WTC11 (cell line): ENCODE results near the gene OR11A1. TPM values are rescaled to one million over a fixed set of nuclear protein-coding genes. Genes with fewer than 3 reads are reported as not detected.

Experiments used
- ATAC-seq: fragments of 200-7000 bp; cut with Tn5 transposase; 2 replicates; pipeline ENCODE4 v1.10.0; 2021; ENCODE audit warnings: mild to moderate bottlenecking, moderate library complexity
- CTCF ChIA-PET: fragments of 300-600 bp; sonication (Branson Sonifier 250); formaldehyde crosslinking; loops from one replicate; lab custom pipeline; 2021; ENCODE audit warnings: antibody characterized with exemption; lab: Charles Lee
- POLR2A ChIA-PET: fragments of 350-600 bp; sonication (Branson Sonifier 250); formaldehyde crosslinking; loops from one replicate; lab custom pipeline; 2021; ENCODE audit warnings: antibody characterized with exemption; lab: Charles Lee
- DNase-seq: peaks from one replicate; pipeline ENCODE4 v3.0.0; 2021; ENCODE audit warnings: low spot score
- H3K27ac Mint-ChIP-seq: 2 replicates; pipeline ENCODE4 v1.8.0; 2021; ENCODE audit warnings: mixed read lengths
- H3K27me3 Mint-ChIP-seq: 2 replicates; pipeline ENCODE4 v1.8.0; 2021; ENCODE audit warnings: low read depth, mild to moderate bottlenecking, moderate library complexity, mixed read lengths
- H3K36me3 Mint-ChIP-seq: 2 replicates; pipeline ENCODE4 v1.8.0; 2021; ENCODE audit warnings: mixed read lengths
- H3K4me1 Mint-ChIP-seq: 2 replicates; pipeline ENCODE4 v1.8.0; 2022; ENCODE audit warnings: mixed read lengths
- H3K4me3 Mint-ChIP-seq: 2 replicates; pipeline ENCODE4 v1.8.0; 2021; ENCODE audit warnings: mild to moderate bottlenecking, moderate library complexity, mixed read lengths
- H3K9me3 Mint-ChIP-seq: 2 replicates; pipeline ENCODE4 v1.8.0; 2021; ENCODE audit warnings: mixed read lengths
- CBFB ChIP-seq: sonication (generic); formaldehyde crosslinking; IDR thresholded peaks from 2 replicates; pipeline ENCODE4 v1.8.1; 2022; ENCODE audit warnings: mild to moderate bottlenecking, low read depth, missing genetic modification reagents
- ELF4 ChIP-seq: sonication (generic); formaldehyde crosslinking; IDR thresholded peaks from 2 replicates; pipeline ENCODE4 v1.8.1; 2022; ENCODE audit warnings: low read depth, mild to moderate bottlenecking, moderate library complexity, missing genetic modification reagents
- FOXK1 ChIP-seq: sonication (generic); formaldehyde crosslinking; IDR thresholded peaks from 2 replicates; pipeline ENCODE4 v1.8.0; 2022; ENCODE audit warnings: mild to moderate bottlenecking, moderate library complexity, missing genetic modification reagents
- FOXP1 ChIP-seq: sonication (generic); formaldehyde crosslinking; IDR thresholded peaks from 2 replicates; pipeline ENCODE4 v1.8.0; 2022; ENCODE audit warnings: missing genetic modification reagents, mild to moderate bottlenecking, moderate library complexity, borderline replicate concordance
- KAT7 ChIP-seq: sonication (generic); formaldehyde crosslinking; IDR thresholded peaks from 2 replicates; pipeline ENCODE4 v1.8.1; 2023; ENCODE audit warnings: missing genetic modification reagents, mild to moderate bottlenecking, borderline replicate concordance
- MYBL2 ChIP-seq: sonication (generic); formaldehyde crosslinking; IDR thresholded peaks from 2 replicates; pipeline ENCODE4 v1.8.1; 2023; ENCODE audit warnings: mild to moderate bottlenecking, moderate library complexity, missing genetic modification reagents
- NFYB ChIP-seq: sonication (generic); formaldehyde crosslinking; conservative IDR thresholded peaks from 2 replicates; pipeline ENCODE4 v1.8.0; 2022; ENCODE audit warnings: low read depth, missing genetic modification reagents
- NR2C2 ChIP-seq: sonication (generic); formaldehyde crosslinking; IDR thresholded peaks from 2 replicates; pipeline ENCODE4 v1.8.0; 2022; ENCODE audit warnings: mild to moderate bottlenecking, missing genetic modification reagents
- NR3C1 ChIP-seq: sonication (generic); formaldehyde crosslinking; conservative IDR thresholded peaks from 2 replicates; pipeline ENCODE4 v1.8.1; 2023; ENCODE audit warnings: low read depth, mild to moderate bottlenecking, missing genetic modification reagents
- OVOL2 ChIP-seq: fragments of 250-450 bp; sonication (Bioruptor Pico); IDR thresholded peaks from 2 replicates; pipeline ENCODE4 v1.9.0; 2021; ENCODE audit warnings: mild to moderate bottlenecking, borderline replicate concordance
- TP53 ChIP-seq: sonication (generic); formaldehyde crosslinking; IDR thresholded peaks from 2 replicates; pipeline ENCODE4 v1.8.1; 2023; ENCODE audit warnings: mild to moderate bottlenecking, missing genetic modification reagents
- ZBTB21 ChIP-seq: sonication (generic); formaldehyde crosslinking; IDR thresholded peaks from 2 replicates; pipeline ENCODE4 v1.8.1; 2023; ENCODE audit warnings: mild to moderate bottlenecking, missing genetic modification reagents, borderline replicate concordance
- ZNF121 ChIP-seq: sonication (generic); formaldehyde crosslinking; IDR thresholded peaks from 2 replicates; pipeline ENCODE4 v1.8.0; 2023; ENCODE audit warnings: missing genetic modification reagents
- ZNF219 ChIP-seq: sonication (generic); formaldehyde crosslinking; IDR thresholded peaks from 2 replicates; pipeline ENCODE4 v1.8.0; 2023; ENCODE audit warnings: missing genetic modification reagents, mild to moderate bottlenecking, borderline replicate concordance
- ZNF263 ChIP-seq: sonication (generic); formaldehyde crosslinking; IDR thresholded peaks from 2 replicates; pipeline ENCODE4 v1.8.1; 2022; ENCODE audit warnings: low read depth, mild to moderate bottlenecking, moderate library complexity, missing genetic modification reagents
- ZNF416 ChIP-seq: fragments of 250-450 bp; sonication (Bioruptor Pico); IDR thresholded peaks from 2 replicates; pipeline ENCODE4 v1.9.0; 2021; ENCODE audit warnings: mild to moderate bottlenecking, inconsistent platforms
- total RNA-seq: library from RNA; stranded (reverse); gene quantifications from 3 replicates; pipeline ENCODE4 v1.2.3, GENCODE V29; 2021
- TF ChIP-seq, protein P1 (sequence below): sonication (generic); formaldehyde crosslinking; IDR thresholded peaks from 2 replicates; pipeline ENCODE4 v1.8.1; 2023; ENCODE audit warnings: mild to moderate bottlenecking, missing genetic modification reagents, moderate library complexity
- TF ChIP-seq, protein P2 (sequence below): sonication (generic); formaldehyde crosslinking; IDR thresholded peaks from 2 replicates; pipeline ENCODE4 v1.8.0; 2022; ENCODE audit warnings: missing genetic modification reagents
- TF ChIP-seq, protein P3 (sequence below): fragments of 250-450 bp; sonication (Bioruptor Pico); IDR thresholded peaks from 2 replicates; pipeline ENCODE4 v1.9.0; 2021; ENCODE audit warnings: mild to moderate bottlenecking
- TF ChIP-seq, protein P4 (sequence below): sonication (generic); formaldehyde crosslinking; conservative IDR thresholded peaks from 2 replicates; pipeline ENCODE4 v1.8.1; 2022; ENCODE audit warnings: mild to moderate bottlenecking, missing genetic modification reagents
- TF ChIP-seq, protein P5 (sequence below): fragments of 250-450 bp; sonication (Bioruptor Pico); IDR thresholded peaks from 2 replicates; pipeline ENCODE4 v1.8.0; 2021; ENCODE audit warnings: mild to moderate bottlenecking
- TF ChIP-seq, protein P6 (sequence below): sonication (generic); formaldehyde crosslinking; IDR thresholded peaks from 2 replicates; pipeline ENCODE4 v1.8.0; 2023; ENCODE audit warnings: missing genetic modification reagents, mild to moderate bottlenecking, borderline replicate concordance

The OR11A1 gene
- total RNA-seq, 1 experiment from 2014 or later = not detected

DNA sequence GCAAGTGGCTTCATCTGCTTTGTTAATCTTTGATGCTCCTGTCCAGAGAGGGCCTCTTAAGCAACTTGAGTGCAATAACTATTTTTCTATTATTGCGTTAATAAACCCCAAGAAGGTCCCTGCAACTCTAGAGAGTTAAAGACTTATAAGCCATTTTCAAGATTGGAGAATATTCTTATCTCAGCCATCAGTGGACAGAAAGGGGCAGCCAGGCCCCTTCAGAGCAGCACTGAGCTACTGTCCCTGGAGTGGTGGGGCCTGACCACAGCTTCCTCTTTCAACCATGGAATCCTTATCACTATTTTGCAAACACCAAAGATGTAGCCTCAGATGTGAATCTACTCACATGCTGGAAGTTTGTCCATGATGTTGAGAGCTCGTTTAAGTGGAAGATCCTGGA is 33.7 kb upstream of the OR11A1 start:
- DNase-seq = no peak
- Mint-ChIP-seq H3K4me3 (no peak overlapping the region), H3K9me3 (peaks cover 10% of the 10 kb centered on the region; the same call in 1 of the 2 replicates), H3K27me3 (0 out of 2 replicates have a peak, but pooled peaks cover 6% of the 10 kb centered on the region), H3K27ac (no peak overlapping the region), H3K36me3 (no peaks in the 10 kb centered on the region), H3K4me1 (no peaks in the 10 kb centered on the region)
- no peak for TF ChIP-seq KAT7 (CRISPR knock-in tag)
- TF ChIP-seq, protein P1, sequence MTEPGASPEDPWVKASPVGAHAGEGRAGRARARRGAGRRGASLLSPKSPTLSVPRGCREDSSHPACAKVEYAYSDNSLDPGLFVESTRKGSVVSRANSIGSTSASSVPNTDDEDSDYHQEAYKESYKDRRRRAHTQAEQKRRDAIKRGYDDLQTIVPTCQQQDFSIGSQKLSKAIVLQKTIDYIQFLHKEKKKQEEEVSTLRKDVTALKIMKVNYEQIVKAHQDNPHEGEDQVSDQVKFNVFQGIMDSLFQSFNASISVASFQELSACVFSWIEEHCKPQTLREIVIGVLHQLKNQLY = no peak
- TF ChIP-seq ELF4 (CRISPR knock-in tag) = no peak
- TF ChIP-seq, protein P2, sequence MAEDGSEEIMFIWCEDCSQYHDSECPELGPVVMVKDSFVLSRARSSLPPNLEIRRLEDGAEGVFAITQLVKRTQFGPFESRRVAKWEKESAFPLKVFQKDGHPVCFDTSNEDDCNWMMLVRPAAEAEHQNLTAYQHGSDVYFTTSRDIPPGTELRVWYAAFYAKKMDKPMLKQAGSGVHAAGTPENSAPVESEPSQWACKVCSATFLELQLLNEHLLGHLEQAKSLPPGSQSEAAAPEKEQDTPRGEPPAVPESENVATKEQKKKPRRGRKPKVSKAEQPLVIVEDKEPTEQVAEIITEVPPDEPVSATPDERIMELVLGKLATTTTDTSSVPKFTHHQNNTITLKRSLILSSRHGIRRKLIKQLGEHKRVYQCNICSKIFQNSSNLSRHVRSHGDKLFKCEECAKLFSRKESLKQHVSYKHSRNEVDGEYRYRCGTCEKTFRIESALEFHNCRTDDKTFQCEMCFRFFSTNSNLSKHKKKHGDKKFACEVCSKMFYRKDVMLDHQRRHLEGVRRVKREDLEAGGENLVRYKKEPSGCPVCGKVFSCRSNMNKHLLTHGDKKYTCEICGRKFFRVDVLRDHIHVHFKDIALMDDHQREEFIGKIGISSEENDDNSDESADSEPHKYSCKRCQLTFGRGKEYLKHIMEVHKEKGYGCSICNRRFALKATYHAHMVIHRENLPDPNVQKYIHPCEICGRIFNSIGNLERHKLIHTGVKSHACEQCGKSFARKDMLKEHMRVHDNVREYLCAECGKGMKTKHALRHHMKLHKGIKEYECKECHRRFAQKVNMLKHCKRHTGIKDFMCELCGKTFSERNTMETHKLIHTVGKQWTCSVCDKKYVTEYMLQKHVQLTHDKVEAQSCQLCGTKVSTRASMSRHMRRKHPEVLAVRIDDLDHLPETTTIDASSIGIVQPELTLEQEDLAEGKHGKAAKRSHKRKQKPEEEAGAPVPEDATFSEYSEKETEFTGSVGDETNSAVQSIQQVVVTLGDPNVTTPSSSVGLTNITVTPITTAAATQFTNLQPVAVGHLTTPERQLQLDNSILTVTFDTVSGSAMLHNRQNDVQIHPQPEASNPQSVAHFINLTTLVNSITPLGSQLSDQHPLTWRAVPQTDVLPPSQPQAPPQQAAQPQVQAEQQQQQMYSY = no peak
- TF ChIP-seq FOXP1 (CRISPR knock-in tag) = no peak
- CTCF ChIA-PET = no interaction called here
- POLR2A ChIA-PET = no interaction called here
- ATAC-seq = no peak

DNA sequence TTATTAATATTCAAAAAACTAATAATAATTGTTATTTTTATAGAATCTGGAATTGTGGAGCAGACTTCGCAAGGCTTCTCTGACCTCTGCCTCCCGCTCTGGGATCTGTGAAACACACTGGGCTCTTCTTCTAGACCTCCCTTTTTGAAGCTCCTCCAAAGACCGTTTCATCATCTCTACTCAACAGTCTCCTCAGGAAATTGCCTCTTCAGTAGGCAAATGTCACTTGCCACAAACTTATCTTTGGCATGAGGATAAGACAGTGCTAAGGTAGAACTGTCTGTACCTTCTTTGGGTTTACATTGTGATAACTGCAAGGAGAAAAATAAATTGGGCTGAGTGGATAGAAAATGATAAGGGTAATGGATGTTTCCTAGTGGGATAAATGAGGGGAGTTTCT is 33.2 kb upstream of the OR11A1 start:
- CTCF ChIA-PET = no interaction called here
- no peaks in the 10 kb centered on the region for H3K36me3 Mint-ChIP-seq
- H3K9me3 Mint-ChIP-seq = peaks cover 10% of the 10 kb centered on the region; the same call in 1 of the 2 replicates
- no peaks in the 10 kb centered on the region for H3K4me1 Mint-ChIP-seq
- no peak overlapping the region for H3K4me3 Mint-ChIP-seq
- POLR2A ChIA-PET = no interaction called here
- H3K27ac Mint-ChIP-seq = no peak overlapping the region
- DNase-seq (no peak), ATAC-seq (no peak)
- H3K27me3 Mint-ChIP-seq = 0 out of 2 replicates have a peak, but pooled peaks cover 3% of the 10 kb centered on the region
- TF ChIP-seq NFYB (CRISPR knock-in tag) (no peak), TP53 (CRISPR knock-in tag) (no peak), ZNF416 (CRISPR knock-in tag) (no peak), ZNF121 (no peak), FOXK1 (CRISPR knock-in tag) (no peak), MYBL2 (CRISPR knock-in tag) (no peak), ZNF263 (no peak), CBFB (no peak), ELF4 (CRISPR knock-in tag) (no peak), ZNF219 (CRISPR knock-in tag) (no peak), ZBTB21 (no peak), OVOL2 (CRISPR knock-in tag) (no peak), NR2C2 (CRISPR knock-in tag) (no peak), NR3C1 (CRISPR knock-in tag) (no peak)
- TF ChIP-seq, protein P3, sequence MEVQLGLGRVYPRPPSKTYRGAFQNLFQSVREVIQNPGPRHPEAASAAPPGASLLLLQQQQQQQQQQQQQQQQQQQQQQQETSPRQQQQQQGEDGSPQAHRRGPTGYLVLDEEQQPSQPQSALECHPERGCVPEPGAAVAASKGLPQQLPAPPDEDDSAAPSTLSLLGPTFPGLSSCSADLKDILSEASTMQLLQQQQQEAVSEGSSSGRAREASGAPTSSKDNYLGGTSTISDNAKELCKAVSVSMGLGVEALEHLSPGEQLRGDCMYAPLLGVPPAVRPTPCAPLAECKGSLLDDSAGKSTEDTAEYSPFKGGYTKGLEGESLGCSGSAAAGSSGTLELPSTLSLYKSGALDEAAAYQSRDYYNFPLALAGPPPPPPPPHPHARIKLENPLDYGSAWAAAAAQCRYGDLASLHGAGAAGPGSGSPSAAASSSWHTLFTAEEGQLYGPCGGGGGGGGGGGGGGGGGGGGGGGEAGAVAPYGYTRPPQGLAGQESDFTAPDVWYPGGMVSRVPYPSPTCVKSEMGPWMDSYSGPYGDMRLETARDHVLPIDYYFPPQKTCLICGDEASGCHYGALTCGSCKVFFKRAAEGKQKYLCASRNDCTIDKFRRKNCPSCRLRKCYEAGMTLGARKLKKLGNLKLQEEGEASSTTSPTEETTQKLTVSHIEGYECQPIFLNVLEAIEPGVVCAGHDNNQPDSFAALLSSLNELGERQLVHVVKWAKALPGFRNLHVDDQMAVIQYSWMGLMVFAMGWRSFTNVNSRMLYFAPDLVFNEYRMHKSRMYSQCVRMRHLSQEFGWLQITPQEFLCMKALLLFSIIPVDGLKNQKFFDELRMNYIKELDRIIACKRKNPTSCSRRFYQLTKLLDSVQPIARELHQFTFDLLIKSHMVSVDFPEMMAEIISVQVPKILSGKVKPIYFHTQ (CRISPR knock-in tag) = no peak
- TF ChIP-seq, protein P4, sequence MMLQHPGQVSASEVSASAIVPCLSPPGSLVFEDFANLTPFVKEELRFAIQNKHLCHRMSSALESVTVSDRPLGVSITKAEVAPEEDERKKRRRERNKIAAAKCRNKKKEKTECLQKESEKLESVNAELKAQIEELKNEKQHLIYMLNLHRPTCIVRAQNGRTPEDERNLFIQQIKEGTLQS (CRISPR knock-in tag) = no peak
- TF ChIP-seq, protein P5, sequence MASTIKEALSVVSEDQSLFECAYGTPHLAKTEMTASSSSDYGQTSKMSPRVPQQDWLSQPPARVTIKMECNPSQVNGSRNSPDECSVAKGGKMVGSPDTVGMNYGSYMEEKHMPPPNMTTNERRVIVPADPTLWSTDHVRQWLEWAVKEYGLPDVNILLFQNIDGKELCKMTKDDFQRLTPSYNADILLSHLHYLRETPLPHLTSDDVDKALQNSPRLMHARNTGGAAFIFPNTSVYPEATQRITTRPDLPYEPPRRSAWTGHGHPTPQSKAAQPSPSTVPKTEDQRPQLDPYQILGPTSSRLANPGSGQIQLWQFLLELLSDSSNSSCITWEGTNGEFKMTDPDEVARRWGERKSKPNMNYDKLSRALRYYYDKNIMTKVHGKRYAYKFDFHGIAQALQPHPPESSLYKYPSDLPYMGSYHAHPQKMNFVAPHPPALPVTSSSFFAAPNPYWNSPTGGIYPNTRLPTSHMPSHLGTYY (CRISPR knock-in tag) = no peak
- TF ChIP-seq, protein P6, sequence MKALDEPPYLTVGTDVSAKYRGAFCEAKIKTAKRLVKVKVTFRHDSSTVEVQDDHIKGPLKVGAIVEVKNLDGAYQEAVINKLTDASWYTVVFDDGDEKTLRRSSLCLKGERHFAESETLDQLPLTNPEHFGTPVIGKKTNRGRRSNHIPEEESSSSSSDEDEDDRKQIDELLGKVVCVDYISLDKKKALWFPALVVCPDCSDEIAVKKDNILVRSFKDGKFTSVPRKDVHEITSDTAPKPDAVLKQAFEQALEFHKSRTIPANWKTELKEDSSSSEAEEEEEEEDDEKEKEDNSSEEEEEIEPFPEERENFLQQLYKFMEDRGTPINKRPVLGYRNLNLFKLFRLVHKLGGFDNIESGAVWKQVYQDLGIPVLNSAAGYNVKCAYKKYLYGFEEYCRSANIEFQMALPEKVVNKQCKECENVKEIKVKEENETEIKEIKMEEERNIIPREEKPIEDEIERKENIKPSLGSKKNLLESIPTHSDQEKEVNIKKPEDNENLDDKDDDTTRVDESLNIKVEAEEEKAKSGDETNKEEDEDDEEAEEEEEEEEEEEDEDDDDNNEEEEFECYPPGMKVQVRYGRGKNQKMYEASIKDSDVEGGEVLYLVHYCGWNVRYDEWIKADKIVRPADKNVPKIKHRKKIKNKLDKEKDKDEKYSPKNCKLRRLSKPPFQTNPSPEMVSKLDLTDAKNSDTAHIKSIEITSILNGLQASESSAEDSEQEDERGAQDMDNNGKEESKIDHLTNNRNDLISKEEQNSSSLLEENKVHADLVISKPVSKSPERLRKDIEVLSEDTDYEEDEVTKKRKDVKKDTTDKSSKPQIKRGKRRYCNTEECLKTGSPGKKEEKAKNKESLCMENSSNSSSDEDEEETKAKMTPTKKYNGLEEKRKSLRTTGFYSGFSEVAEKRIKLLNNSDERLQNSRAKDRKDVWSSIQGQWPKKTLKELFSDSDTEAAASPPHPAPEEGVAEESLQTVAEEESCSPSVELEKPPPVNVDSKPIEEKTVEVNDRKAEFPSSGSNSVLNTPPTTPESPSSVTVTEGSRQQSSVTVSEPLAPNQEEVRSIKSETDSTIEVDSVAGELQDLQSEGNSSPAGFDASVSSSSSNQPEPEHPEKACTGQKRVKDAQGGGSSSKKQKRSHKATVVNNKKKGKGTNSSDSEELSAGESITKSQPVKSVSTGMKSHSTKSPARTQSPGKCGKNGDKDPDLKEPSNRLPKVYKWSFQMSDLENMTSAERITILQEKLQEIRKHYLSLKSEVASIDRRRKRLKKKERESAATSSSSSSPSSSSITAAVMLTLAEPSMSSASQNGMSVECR (CRISPR knock-in tag) = no peak
- TF ChIP-seq, all 79 proteins: peak for 0
